Chondrocyte (in vitro differentiated cells): ENCODE measurements around the gene TMEM135. TPM values are rescaled to one million over a fixed set of nuclear protein-coding genes. Genes with fewer than 3 reads are reported as not detected.
"Not testable (repeated sequence)": the region's sequence is repeated elsewhere in the genome, so short reads cannot be mapped to it uniquely, and the experiment has no call there.

Source experiments
- DNase-seq: peaks from one replicate; pipeline ENCODE4 v3.0.0; 2021; ENCODE audit warnings: mixed read lengths, low spot score
- H3K27ac Mint-ChIP-seq: one replicate; pipeline ENCODE4 v1.8.0; 2021; ENCODE audit warnings: mild to moderate bottlenecking, moderate library complexity, mixed read lengths; ENCODE audit not compliant: unreplicated experiment
- H3K27me3 Mint-ChIP-seq: 2 replicates; pipeline ENCODE4 v1.8.0; 2021; ENCODE audit warnings: low read depth, mixed read lengths
- H3K36me3 Mint-ChIP-seq: 2 replicates; pipeline ENCODE4 v1.8.0; 2021; ENCODE audit warnings: low read depth, mixed read lengths
- H3K4me1 Mint-ChIP-seq: 2 replicates; pipeline ENCODE4 v1.8.0; 2021; ENCODE audit warnings: low read depth, mild to moderate bottlenecking, mixed read lengths
- H3K4me3 Mint-ChIP-seq: one replicate; pipeline ENCODE4 v1.8.0; 2021; ENCODE audit warnings: mild to moderate bottlenecking, moderate library complexity, mixed read lengths; ENCODE audit not compliant: unreplicated experiment
- H3K9me3 Mint-ChIP-seq: 2 replicates; pipeline ENCODE4 v1.8.0; 2021; ENCODE audit warnings: low read depth, mixed read lengths
- CTCF ChIP-seq: fragments of 200-600 bp; sonication (generic); IDR thresholded peaks from 2 replicates; pipeline ENCODE4 v1.5.0; 2021; ENCODE audit warnings: antibody characterized with exemption, mild to moderate bottlenecking, moderate library complexity
- total RNA-seq: library from RNA; stranded (reverse); gene quantifications from 3 replicates; pipeline ENCODE4 v1.2.1, GENCODE V29; 2021

Gene TMEM135
- total RNA-seq, 1 donor from 2014 or later, result 13.3 TPM

GRCh38 chr11:87263264-87263838 lies 225.6 kb downstream of the TMEM135 start:
- Mint-ChIP-seq H3K4me3 (no peak overlapping the region), H3K27ac (no peak overlapping the region), H3K9me3 (no peaks in the 10 kb centered on the region), H3K27me3 (no peaks in the 10 kb centered on the region), H3K4me1 (peaks cover 59% of the 10 kb centered on the region), H3K36me3 (no peaks in the 10 kb centered on the region)
- no peak for TF ChIP-seq CTCF
- DNase-seq, result no peak

GRCh38 chr11:87263979-87264378 lies 226.2 kb downstream of the TMEM135 start:
- H3K27ac Mint-ChIP-seq, result peak overlapping the region; percentile 86
- TF ChIP-seq CTCF, result no peak
- no peak overlapping the region for H3K4me3 Mint-ChIP-seq
- H3K9me3 Mint-ChIP-seq, result no peaks in the 10 kb centered on the region
- peaks cover 59% of the 10 kb centered on the region for H3K4me1 Mint-ChIP-seq
- H3K27me3 Mint-ChIP-seq, result no peaks in the 10 kb centered on the region
- DNase-seq, result no peak
- no peaks in the 10 kb centered on the region for H3K36me3 Mint-ChIP-seq

GRCh38 chr11:87265132-87265531 lies 227.4 kb downstream of the TMEM135 start:
- no peak overlapping the region for H3K4me3 Mint-ChIP-seq
- no peak for DNase-seq
- TF ChIP-seq CTCF, result no peak
- peaks cover 50% of the 10 kb centered on the region for H3K4me1 Mint-ChIP-seq
- H3K27ac Mint-ChIP-seq, result peak overlapping the region; percentile 55
- H3K36me3 Mint-ChIP-seq, result no peaks in the 10 kb centered on the region
- H3K27me3 Mint-ChIP-seq, result no peaks in the 10 kb centered on the region
- H3K9me3 Mint-ChIP-seq, result no peaks in the 10 kb centered on the region

- Mint-ChIP-seq H3K27me3 (no peaks in the 10 kb centered on the region), H3K27ac (peak overlapping the region; percentile 22), H3K36me3 (no peaks in the 10 kb centered on the region), H3K9me3 (no peaks in the 10 kb centered on the region), H3K4me3 (no peak overlapping the region), H3K4me1 (peaks cover 44% of the 10 kb centered on the region)
- no peak for DNase-seq
- TF ChIP-seq CTCF, result no peak
These were observed 228.2 kb downstream of the TMEM135 start for GRCh38 chr11:87265979-87266378.

GRCh38 chr11:87266751-87267150 lies 229.0 kb downstream of the TMEM135 start:
- no peaks in the 10 kb centered on the region for H3K9me3 Mint-ChIP-seq
- H3K4me1 Mint-ChIP-seq, result peaks cover 37% of the 10 kb centered on the region
- no peak overlapping the region for H3K27ac Mint-ChIP-seq
- no peak overlapping the region for H3K4me3 Mint-ChIP-seq
- H3K36me3 Mint-ChIP-seq, result no peaks in the 10 kb centered on the region
- no peak for TF ChIP-seq CTCF
- H3K27me3 Mint-ChIP-seq, result no peaks in the 10 kb centered on the region
- DNase-seq, result no peak

- H3K27me3 Mint-ChIP-seq, H3K36me3 Mint-ChIP-seq, H3K4me3 Mint-ChIP-seq, H3K4me1 Mint-ChIP-seq, DNase-seq, H3K9me3 Mint-ChIP-seq, H3K27ac Mint-ChIP-seq: not testable (repeated sequence)
These were observed 234.2 kb downstream of the TMEM135 start for GRCh38 chr11:87271951-87272350.
